Calu3 (cell line): Measurements from ENCODE around the gene GPR157. TPM values are rescaled to one million over a fixed set of nuclear protein-coding genes. Genes with fewer than 3 reads are reported as not detected.
"Not testable (repeated sequence)": the region's sequence is repeated elsewhere in the genome, so short reads cannot be mapped to it uniquely, and the experiment has no call there.

Source experiments
- BruUV-seq: library from RNA; stranded (reverse); fragments of 400-500 nt; replicated peaks from 2 replicates; lab custom pipeline; 2021; lab: Mats Ljungman, UMichigan
- CTCF ChIA-PET: fragments of 300-600 bp; sonication (Branson Sonifier 250); formaldehyde crosslinking; loops from one replicate; lab custom pipeline; 2022; ENCODE audit warnings: antibody characterized with exemption; lab: Charles Lee
- DNase-seq: peaks from one replicate; pipeline ENCODE4 v3.0.0; 2022
- H3K27ac Mint-ChIP-seq: one replicate; pipeline ENCODE4 v1.8.0; 2022; ENCODE audit warnings: mixed read lengths; ENCODE audit not compliant: unreplicated experiment
- H3K27me3 Mint-ChIP-seq: one replicate; pipeline ENCODE4 v1.8.0; 2022; ENCODE audit warnings: mixed read lengths; ENCODE audit not compliant: unreplicated experiment
- H3K36me3 Mint-ChIP-seq: one replicate; pipeline ENCODE4 v1.8.0; 2022; ENCODE audit warnings: mild to moderate bottlenecking, moderate library complexity, mixed read lengths; ENCODE audit not compliant: insufficient read depth, unreplicated experiment
- H3K4me1 Mint-ChIP-seq: one replicate; pipeline ENCODE4 v1.8.0; 2022; ENCODE audit warnings: mild to moderate bottlenecking, low read depth, mixed read lengths; ENCODE audit not compliant: unreplicated experiment
- H3K4me3 Mint-ChIP-seq: one replicate; pipeline ENCODE4 v1.8.0; 2022; ENCODE audit warnings: mild to moderate bottlenecking, low read depth, moderate library complexity, mixed read lengths; ENCODE audit not compliant: unreplicated experiment
- H3K9me3 Mint-ChIP-seq: one replicate; pipeline ENCODE4 v1.8.0; 2022; ENCODE audit warnings: low read depth, mixed read lengths; ENCODE audit not compliant: unreplicated experiment
- intact Hi-C: fragments of 100-400 bp; cut with micrococcal nuclease; formaldehyde crosslinking; loops from one replicate; pipeline ENCODE4 v1.10.0; 2022; ENCODE audit not compliant: unreplicated experiment
- total RNA-seq: library from RNA; stranded (reverse); gene quantifications from 2 replicates; pipeline ENCODE4 v1.2.3, GENCODE V29; 2022
- TF ChIP-seq, protein P1 (sequence below): fragments of 200-600 bp; IDR thresholded peaks from one replicate; pipeline ENCODE4 v1.8.0; 2022; ENCODE audit warnings: antibody characterized with exemption; ENCODE audit not compliant: unreplicated experiment

GPR157 gene
- total RNA-seq, 1 experiment from 2014 or later = 5.4 TPM

DNA sequence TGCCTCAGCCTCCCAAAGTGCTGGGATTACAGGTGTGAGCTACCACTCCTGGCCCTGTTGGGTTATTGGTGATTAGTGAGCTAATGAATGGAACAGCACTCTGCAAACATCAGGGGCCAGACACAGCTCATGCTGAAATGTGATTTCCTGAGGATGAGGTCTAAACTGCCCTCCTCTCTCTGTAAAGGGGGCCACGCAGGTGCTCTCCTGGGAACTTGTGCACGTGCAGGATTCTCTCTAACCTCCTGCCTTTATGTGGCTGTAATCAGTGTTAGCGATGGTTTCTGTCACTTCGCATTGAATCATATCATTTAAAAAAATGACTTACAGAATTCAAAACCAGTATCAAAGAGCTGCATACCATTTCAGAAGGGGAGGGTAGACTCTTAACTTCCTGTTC, 3.6 kb downstream of the GPR157 start:
- Mint-ChIP-seq H3K27ac (no peak overlapping the region), H3K9me3 (no peaks in the 10 kb centered on the region), H3K27me3 (no peaks in the 10 kb centered on the region), H3K4me3 (no peak overlapping the region), H3K36me3 (peaks cover 19% of the 10 kb centered on the region), H3K4me1 (peaks cover 8% of the 10 kb centered on the region)
- intact Hi-C loops = no loop called here
- DNase-seq = no peak
- CTCF ChIA-PET = interaction anchor here (0.6 to 1.2 kb wide), 3 partner anchors 15 to 124 kb away, joined by 3 to 5 read pairs (median 3); no protein-coding TSS in a partner anchor
- no TSS peak for BruUV-seq
- TF ChIP-seq, protein P1, sequence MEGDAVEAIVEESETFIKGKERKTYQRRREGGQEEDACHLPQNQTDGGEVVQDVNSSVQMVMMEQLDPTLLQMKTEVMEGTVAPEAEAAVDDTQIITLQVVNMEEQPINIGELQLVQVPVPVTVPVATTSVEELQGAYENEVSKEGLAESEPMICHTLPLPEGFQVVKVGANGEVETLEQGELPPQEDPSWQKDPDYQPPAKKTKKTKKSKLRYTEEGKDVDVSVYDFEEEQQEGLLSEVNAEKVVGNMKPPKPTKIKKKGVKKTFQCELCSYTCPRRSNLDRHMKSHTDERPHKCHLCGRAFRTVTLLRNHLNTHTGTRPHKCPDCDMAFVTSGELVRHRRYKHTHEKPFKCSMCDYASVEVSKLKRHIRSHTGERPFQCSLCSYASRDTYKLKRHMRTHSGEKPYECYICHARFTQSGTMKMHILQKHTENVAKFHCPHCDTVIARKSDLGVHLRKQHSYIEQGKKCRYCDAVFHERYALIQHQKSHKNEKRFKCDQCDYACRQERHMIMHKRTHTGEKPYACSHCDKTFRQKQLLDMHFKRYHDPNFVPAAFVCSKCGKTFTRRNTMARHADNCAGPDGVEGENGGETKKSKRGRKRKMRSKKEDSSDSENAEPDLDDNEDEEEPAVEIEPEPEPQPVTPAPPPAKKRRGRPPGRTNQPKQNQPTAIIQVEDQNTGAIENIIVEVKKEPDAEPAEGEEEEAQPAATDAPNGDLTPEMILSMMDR = no peak

DNA sequence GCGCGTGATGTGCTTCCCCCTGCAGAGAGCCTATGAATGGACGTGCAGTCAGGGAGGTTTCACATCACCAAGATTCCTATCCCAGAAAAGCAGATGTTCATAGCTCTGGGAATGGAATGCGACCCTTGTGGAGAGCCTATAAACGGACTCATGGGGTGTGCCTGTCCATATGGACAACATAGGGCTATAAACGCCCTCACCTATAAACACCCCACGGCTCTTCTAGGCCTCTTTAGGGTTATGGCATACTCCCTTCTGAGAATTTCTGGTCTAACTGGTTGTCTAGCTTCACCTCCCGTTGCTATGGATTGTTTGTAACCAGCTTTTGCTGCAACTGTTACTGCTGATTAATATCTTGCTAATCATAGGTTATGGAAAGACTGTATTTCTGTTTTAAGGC, 4.5 kb downstream of the GPR157 start:
- H3K36me3 Mint-ChIP-seq = peaks cover 14% of the 10 kb centered on the region
- H3K9me3 Mint-ChIP-seq, H3K4me3 Mint-ChIP-seq, DNase-seq, intact Hi-C loops, H3K27ac Mint-ChIP-seq, H3K4me1 Mint-ChIP-seq, H3K27me3 Mint-ChIP-seq, BruUV-seq: not testable (repeated sequence)
- CTCF ChIA-PET = interaction anchor here (1.2 kb wide), 1 partner anchor 14 kb away, joined by 3 read pairs; no protein-coding TSS in a partner anchor

DNA sequence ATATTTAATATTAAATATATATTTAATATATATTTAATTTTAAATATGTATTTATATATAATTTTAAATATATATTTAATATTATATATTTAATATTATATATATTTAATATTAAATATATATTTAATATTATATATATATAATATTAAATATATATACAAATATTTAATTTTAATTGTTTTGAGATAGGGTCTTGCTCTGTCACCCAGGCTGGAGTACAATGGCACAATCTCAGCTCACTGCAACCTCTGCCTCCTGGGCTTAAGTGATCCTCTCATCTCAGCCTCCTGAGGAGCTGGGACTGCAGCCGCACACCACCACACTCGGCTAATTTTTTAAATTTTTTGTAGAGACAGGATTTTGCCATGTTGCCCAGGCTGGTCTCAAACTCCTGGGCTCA, 5.2 kb downstream of the GPR157 start:
- peaks cover 12% of the 10 kb centered on the region for H3K36me3 Mint-ChIP-seq
- DNase-seq, intact Hi-C loops, H3K4me3 Mint-ChIP-seq, BruUV-seq, CTCF ChIA-PET, H3K27me3 Mint-ChIP-seq, H3K27ac Mint-ChIP-seq, H3K4me1 Mint-ChIP-seq, H3K9me3 Mint-ChIP-seq: not testable (repeated sequence)

DNA sequence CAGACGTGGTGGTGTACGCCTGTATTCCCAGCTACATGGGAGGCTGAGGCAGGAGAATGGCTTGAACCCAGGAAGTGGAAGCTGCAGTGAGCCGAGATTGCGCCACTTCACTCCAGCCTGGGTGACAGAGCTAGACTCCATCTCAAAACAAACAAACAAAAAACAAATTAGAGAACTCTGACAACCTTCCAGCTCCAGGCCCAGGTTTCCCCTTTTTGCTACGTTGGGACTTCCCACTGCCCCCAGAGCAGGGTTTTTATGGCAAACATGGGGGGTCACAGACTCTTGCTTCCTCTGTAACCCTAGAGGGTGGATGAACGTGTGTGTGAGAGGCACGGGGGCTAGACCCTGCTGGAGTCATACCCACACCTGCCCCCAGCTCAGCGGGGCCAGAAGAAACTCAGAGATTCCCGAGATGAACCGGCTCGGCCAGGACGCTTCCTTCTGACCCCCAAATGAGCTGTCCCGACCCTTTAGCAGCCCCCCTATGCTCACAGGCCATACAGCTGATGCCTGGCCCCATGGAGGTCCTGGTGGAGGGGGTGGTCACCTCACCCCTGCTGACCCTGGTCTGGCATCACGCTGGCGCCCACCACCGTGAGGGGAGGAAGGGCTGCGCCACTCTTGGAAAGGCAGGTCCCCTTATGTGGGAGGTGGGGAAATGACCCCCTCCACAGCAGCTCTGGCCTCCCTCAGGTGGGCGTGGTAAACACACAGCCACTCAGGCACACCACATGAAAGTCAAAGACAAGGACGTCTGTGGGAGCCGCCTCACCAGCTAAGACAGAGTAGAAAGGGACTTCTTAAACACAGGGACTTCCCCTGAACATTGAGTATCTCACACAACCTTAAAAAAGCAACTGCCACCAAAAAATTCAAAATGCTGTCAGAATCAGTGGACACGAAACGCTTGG, 7.1 kb downstream of the GPR157 start:
- no peak for DNase-seq
- no peak overlapping the region for H3K4me3 Mint-ChIP-seq
- no TSS peak for BruUV-seq
- no peaks in the 10 kb centered on the region for H3K9me3 Mint-ChIP-seq
- TF ChIP-seq, protein P1 = no peak
- peaks cover 8% of the 10 kb centered on the region for H3K4me1 Mint-ChIP-seq
- CTCF ChIA-PET = interaction anchor here (1.2 to 1.6 kb wide), 2 partner anchors 8 to 11 kb away, joined by 4 to 5 read pairs; no protein-coding TSS in a partner anchor
- intact Hi-C loops = no loop called here
- no peaks in the 10 kb centered on the region for H3K36me3 Mint-ChIP-seq
- H3K27ac Mint-ChIP-seq = no peak overlapping the region
- H3K27me3 Mint-ChIP-seq = no peaks in the 10 kb centered on the region

DNA sequence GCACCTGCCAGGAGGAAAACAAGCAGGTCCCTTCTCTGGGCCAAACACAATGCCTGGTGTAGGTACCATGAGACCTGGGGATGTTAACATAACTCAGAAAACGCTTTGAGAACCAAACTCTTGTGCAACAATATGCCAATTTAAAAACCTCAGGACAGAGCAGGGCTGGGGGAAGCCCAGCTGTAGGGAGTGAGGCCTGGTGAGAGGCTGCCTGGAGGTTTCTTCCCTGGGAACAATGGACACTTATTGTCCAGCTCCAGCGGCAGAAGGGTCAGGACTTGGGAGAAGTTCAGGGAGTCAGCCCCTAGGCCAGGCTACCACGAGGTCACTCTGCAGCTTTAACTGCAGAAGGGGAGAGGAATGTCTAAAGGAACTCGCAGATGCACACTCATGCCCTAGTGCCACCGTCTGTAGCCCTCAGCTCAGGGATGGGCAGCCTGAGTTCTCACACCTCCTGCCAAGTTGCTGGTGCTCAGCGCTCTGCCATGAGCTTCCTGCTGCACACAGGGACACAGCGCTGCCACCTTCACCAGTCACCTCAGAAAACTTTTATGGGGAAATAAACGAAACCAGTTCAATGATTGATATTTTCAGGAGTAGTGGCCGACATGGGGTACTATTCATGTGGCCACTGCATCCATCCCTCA, 8.5 kb downstream of the GPR157 start:
- Mint-ChIP-seq H3K27me3 (no peaks in the 10 kb centered on the region), H3K4me1 (peaks cover 8% of the 10 kb centered on the region), H3K36me3 (no peaks in the 10 kb centered on the region), H3K9me3 (no peaks in the 10 kb centered on the region), H3K4me3 (no peak overlapping the region), H3K27ac (no peak overlapping the region)
- no peak for DNase-seq
- intact Hi-C loops = no loop called here
- CTCF ChIA-PET = interaction anchor here (0.9 to 1.6 kb wide), 3 partner anchors 9 to 11 kb away, joined by 4 to 5 read pairs (median 4); no protein-coding TSS in a partner anchor
- TF ChIP-seq, protein P1 = no peak
- no TSS peak for BruUV-seq
